Central memory CD8-positive, alpha-beta T cell (primary cell): Measurements from ENCODE around the gene CD300LD.

ENCODE experiments used
- ATAC-seq: fragments of 150-1000 bp; cut with Tn5 transposase; replicated peaks from 2 replicates; pipeline ENCODE4 v1.10.0; 2022; ENCODE audit warnings: mild to moderate bottlenecking, moderate FRiP score, moderate number of reproducible peaks; ENCODE audit not compliant: poor library complexity, severe bottlenecking; ENCODE audit errors: extremely low read depth
- DNase-seq, 2 donors: peaks; one replicate each; pipeline ENCODE4 v3.0.0; 2021; ENCODE audit warnings: low spot score in 2 of 2
- H3K27ac Mint-ChIP-seq: one replicate; pipeline ENCODE4 v1.8.0; 2022; ENCODE audit warnings: low read depth, mild to moderate bottlenecking, moderate library complexity, mixed read lengths
- H3K27me3 Mint-ChIP-seq: one replicate; pipeline ENCODE4 v1.8.0; 2022; ENCODE audit warnings: mixed read lengths
- H3K36me3 Mint-ChIP-seq: one replicate; pipeline ENCODE4 v1.8.0; 2022; ENCODE audit warnings: mild to moderate bottlenecking, moderate library complexity, mixed read lengths; ENCODE audit not compliant: insufficient read depth
- H3K4me1 Mint-ChIP-seq: one replicate; pipeline ENCODE4 v1.8.0; 2022; ENCODE audit warnings: mixed read lengths
- H3K4me3 Mint-ChIP-seq: one replicate; pipeline ENCODE4 v1.8.0; 2022; ENCODE audit warnings: mild to moderate bottlenecking, moderate library complexity, mixed read lengths
- H3K9me3 Mint-ChIP-seq: one replicate; pipeline ENCODE4 v1.8.0; 2022; ENCODE audit warnings: mixed read lengths

The CD300LD gene

DNA sequence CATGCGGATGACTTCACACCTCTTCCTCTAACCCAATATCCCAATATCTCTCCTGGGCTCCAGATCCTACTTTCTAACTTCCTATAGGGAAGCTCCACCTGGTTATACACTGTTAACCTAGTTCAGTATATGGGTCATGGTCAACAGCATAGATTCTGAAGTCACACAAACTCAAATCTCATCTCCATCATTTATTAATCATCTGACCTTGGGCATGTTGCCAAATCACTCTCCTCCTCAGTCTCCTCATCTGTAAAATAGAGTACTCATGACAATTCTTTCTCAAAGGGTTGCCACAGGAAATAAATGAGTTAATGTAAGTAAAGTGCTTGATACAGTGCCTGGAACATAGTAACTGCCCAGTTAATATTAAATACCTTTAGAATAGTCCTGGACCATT is 32.0 kb upstream of the CD300LD start:
- Mint-ChIP-seq H3K36me3 (no peaks in the 10 kb centered on the region), H3K9me3 (no peaks in the 10 kb centered on the region), H3K4me3 (no peak overlapping the region), H3K27me3 (peaks cover 89% of the 10 kb centered on the region), H3K27ac (no peak overlapping the region), H3K4me1 (no peaks in the 10 kb centered on the region)
- no peak for ATAC-seq
- DNase-seq: no peak

DNA sequence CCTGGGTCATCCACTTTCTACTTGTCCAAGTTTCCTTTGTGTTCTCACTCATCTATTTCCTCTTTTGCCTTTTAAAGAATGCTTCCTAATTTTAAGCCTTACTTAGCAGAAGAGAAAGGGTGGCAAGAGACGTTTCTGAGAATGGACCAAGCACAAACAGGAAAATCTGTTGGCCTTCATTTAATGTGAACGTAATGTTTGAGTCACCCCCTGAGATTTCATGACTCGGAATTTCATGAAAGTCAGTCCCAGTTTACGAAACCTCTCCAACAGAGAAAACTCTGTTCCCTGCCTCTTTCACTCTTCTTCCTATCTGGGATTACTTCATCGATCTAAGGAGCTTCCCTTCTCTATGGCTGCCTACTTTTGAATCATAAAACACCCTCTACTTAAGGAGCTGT is 31.6 kb upstream of the CD300LD start, which contains the start of gene CD300E:
CD300E (minus strand) TSS at position 46 of the 401 bp plus-strand sequence. CDS start 117 bp downstream, outside the sequence.
- no peak within 1 kb of the TSS for H3K4me3 Mint-ChIP-seq
- ATAC-seq: no peak
- no peak within 1 kb of the TSS for H3K27ac Mint-ChIP-seq
- no peak for DNase-seq
- no peaks in the 10 kb centered on the region for H3K4me1 Mint-ChIP-seq
- H3K27me3 Mint-ChIP-seq: peaks cover 89% of the 10 kb centered on the region
- H3K9me3 Mint-ChIP-seq: no peaks in the 10 kb centered on the region
- no peaks in the 10 kb centered on the region for H3K36me3 Mint-ChIP-seq

DNA sequence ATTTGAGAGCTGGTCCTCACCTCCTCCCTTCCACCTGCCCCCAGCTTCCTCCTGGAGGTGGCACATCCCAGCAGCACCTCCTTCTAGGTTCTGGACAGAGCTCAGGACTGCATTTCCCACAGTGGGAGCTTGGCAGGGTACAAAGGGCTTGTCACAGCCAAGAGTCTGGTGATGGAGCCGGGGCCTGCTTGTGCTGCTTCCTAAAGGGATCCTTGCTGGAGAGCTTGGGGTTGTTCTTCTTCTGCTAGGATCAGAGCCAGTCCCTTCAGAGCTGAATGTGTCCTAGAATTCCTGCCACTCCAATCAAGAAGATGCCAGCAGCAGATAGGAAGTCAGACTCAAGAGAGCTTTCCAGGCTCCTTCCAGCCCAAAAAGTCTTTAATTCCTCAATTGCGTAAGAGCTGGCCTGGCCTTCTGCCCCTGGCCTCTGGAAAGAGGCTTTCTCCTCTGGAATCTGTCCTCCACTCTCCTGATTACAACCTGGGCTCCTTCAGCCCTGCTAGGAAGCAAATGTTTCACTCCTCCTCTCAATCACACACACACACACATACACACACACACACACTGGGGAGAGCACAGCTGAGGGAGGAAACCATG is 27.1 kb upstream of the CD300LD start:
- no peaks in the 10 kb centered on the region for H3K36me3 Mint-ChIP-seq
- H3K4me1 Mint-ChIP-seq: no peaks in the 10 kb centered on the region
- H3K4me3 Mint-ChIP-seq: no peak overlapping the region
- no peaks in the 10 kb centered on the region for H3K9me3 Mint-ChIP-seq
- DNase-seq: no peak
- no peak overlapping the region for H3K27ac Mint-ChIP-seq
- no peak for ATAC-seq
- H3K27me3 Mint-ChIP-seq: peaks cover 80% of the 10 kb centered on the region

DNA sequence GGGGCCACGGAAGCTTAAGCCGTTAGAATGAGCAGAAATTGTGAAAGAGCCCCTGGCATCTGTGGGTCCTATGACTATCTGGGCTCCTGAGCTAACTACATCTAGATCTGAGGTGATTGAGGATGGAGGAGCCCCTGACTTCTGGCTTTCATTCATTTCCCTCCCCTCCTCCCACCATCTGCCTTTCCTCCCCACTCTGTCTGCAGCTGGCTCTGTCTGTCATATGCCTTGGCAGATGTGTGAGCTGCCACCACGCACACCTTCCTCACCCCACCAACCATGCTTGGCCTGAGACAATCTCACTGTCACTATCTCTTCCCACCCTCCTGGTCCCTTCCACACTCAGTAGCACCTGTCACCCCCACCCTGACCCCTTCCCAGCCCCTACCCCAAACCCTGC is 26.4 kb upstream of the CD300LD start:
- no peaks in the 10 kb centered on the region for H3K4me1 Mint-ChIP-seq

DNA sequence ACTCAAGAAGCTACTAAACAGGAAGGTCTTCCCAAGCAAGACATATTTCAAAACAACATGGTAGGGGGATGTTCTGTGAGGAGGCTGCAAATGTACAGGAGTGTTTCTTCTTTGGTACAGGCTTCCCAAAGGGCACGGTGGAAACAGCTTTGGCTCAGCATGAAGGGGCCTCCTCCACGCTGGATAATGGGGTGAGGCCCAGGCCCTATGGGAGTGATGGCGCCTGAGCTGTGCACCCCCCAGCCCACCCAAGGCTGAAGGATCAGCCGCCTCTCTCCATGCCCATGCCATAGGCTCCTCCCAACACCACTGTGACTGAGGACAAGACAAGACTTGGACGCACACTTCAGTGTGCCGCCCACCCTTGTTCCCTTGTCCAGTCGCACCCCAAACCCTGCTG is 24.6 kb upstream of the CD300LD start:
- Mint-ChIP-seq H3K36me3 (no peaks in the 10 kb centered on the region), H3K27ac (no peak overlapping the region), H3K27me3 (peaks cover 59% of the 10 kb centered on the region), H3K4me1 (no peaks in the 10 kb centered on the region), H3K4me3 (no peak overlapping the region), H3K9me3 (no peaks in the 10 kb centered on the region)
- ATAC-seq (no peak), DNase-seq (no peak)

More for the DNA sequence above, 26.4 kb upstream of the CD300LD start:
- Mint-ChIP-seq H3K36me3 (no peaks in the 10 kb centered on the region), H3K4me3 (no peak overlapping the region), H3K9me3 (no peaks in the 10 kb centered on the region), H3K27ac (no peak overlapping the region), H3K27me3 (peaks cover 73% of the 10 kb centered on the region)
- DNase-seq (no peak), ATAC-seq (no peak)

DNA sequence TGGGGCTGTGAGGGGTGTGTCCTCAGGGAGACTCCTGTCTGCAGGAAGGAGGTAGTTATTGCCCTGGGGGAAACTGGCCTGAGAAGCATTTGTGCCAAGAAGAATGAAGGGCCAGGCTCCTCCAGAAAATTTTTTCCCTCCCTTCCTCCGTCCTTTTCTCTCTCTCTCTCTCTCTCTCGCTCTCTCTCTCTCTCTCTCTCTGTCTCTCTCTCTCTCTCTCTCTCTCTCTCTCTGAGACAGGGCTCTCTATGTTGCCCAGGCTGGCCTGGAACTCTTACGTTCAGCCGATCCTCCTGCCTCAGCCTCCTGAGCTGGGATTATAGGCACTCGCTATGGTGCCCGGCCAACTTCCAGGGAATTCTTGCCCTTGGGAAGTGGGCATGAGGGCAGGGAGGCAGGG is 20.0 kb upstream of the CD300LD start:
- no peaks in the 10 kb centered on the region for H3K36me3 Mint-ChIP-seq
- ATAC-seq (no peak), DNase-seq (no peak)
- H3K27me3 Mint-ChIP-seq: peaks cover 33% of the 10 kb centered on the region
- no peak overlapping the region for H3K4me3 Mint-ChIP-seq
- H3K4me1 Mint-ChIP-seq: no peaks in the 10 kb centered on the region
- no peak overlapping the region for H3K27ac Mint-ChIP-seq
- H3K9me3 Mint-ChIP-seq: no peaks in the 10 kb centered on the region

DNA sequence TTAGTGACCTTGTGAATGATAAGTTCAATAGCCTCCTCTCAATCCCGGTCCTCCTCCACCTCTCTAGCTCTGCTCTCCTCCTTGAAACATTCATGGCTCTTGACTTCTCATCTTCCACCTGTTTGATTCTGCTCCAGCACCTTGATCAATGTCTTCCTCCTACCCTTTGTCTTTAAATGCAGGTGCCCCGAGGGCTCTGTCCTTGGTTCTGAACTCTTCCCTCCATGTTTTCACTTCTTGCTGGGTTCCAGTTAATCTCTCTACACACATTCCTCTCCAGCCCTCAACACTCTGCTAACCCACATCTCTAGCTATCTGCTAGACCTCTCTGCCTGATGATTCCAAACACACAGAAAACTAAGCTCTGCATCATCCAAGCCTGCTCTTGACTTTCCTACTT is 18.0 kb upstream of the CD300LD start:
- DNase-seq (no peak), ATAC-seq (no peak)
- Mint-ChIP-seq H3K36me3 (no peaks in the 10 kb centered on the region), H3K9me3 (no peaks in the 10 kb centered on the region), H3K4me1 (no peaks in the 10 kb centered on the region), H3K27ac (no peak overlapping the region), H3K4me3 (no peak overlapping the region), H3K27me3 (peaks cover 29% of the 10 kb centered on the region)

DNA sequence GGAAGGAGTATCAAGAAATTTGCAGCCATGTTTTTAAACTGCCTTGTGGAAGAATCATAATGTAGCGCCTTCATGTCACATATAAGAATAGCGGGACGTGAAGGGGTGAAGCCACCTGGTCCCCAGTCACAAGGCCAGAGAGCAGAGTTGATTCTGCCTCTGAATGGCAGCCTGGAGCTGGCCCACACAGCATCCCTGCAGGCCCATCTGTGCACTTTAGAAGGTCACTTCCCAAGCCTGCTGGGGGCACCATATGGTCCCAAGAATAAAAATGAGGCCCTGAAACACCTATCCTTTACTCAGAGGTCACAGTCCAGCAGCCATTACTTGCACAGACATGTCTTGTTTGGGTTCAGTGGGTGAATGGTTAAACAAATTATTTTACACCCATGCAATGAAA is 16.4 kb upstream of the CD300LD start:
- Mint-ChIP-seq H3K27ac (no peak overlapping the region), H3K9me3 (no peaks in the 10 kb centered on the region), H3K4me1 (no peaks in the 10 kb centered on the region), H3K4me3 (no peak overlapping the region), H3K27me3 (peaks cover 29% of the 10 kb centered on the region), H3K36me3 (no peaks in the 10 kb centered on the region)
- no peak for ATAC-seq
- DNase-seq: no peak

DNA sequence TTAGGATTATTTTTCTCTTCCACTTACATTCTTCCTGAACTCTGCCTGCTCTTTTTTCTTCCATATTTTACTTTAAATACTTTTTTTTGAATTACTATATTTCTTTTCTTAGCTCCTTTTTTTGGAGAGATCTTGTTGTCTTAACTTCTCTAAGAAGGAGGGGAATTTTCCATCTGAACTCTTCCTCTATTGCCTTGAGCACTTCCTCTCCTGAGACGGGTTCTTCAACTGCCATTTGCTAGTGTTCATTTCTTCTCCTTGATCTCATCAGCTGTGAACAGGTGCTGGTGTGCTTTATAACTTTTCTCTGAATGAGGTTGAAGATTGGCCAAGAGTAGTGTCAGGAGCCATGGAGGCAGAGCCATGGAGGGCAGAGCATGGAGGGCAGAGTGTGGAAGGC is 15.1 kb upstream of the CD300LD start:
- Mint-ChIP-seq H3K27me3 (peaks cover 42% of the 10 kb centered on the region), H3K36me3 (no peaks in the 10 kb centered on the region), H3K4me3 (no peak overlapping the region), H3K27ac (no peak overlapping the region), H3K9me3 (no peaks in the 10 kb centered on the region), H3K4me1 (no peaks in the 10 kb centered on the region)
- no peak for DNase-seq
- ATAC-seq: no peak

DNA sequence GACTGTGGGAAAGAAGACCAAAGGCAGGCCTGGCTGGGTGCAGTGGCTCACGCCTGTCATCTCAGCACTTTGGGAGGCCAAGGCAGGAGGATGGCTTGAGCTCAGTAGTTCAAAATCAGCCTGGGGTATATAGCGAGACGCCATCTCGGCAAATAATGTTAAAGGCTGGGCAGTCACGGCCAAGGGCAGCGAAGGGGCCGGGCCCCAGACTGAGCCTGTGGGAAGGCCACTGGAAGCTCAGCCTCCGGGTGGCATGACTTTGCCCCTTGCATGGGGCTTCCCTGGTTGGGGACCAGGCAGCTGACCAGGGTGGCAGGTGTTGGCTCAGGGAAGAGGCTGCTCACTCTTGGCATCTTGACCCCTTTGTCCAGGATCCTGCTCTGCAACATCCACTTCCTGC is 14.0 kb upstream of the CD300LD start:
- DNase-seq (no peak), ATAC-seq (no peak)
- Mint-ChIP-seq H3K27me3 (peaks cover 54% of the 10 kb centered on the region), H3K4me3 (no peak overlapping the region), H3K9me3 (no peaks in the 10 kb centered on the region), H3K36me3 (no peaks in the 10 kb centered on the region), H3K4me1 (no peaks in the 10 kb centered on the region), H3K27ac (no peak overlapping the region)

DNA sequence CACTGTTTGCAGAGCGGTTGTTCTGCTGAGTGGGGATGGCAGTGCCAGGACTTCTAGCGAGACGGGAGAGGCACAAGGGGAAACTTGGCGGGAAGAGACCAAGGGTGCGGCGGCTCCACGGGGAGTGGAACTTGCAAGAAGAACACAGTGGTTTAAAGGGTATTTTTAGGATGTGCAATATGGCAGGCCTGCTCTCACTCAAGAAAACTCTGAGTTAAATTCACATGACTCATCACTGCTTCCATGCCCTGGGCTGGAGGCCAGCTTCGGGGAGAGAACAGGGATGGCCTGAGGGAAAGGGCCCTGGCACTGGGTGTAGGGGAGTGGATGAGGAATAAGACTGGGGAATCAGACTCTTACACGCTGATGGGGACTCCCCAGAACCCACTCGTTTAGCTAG is 13.3 kb upstream of the CD300LD start:
- Mint-ChIP-seq H3K27ac (no peak overlapping the region), H3K36me3 (no peaks in the 10 kb centered on the region), H3K4me3 (no peak overlapping the region), H3K4me1 (no peaks in the 10 kb centered on the region), H3K27me3 (peaks cover 61% of the 10 kb centered on the region), H3K9me3 (no peaks in the 10 kb centered on the region)
- DNase-seq (no peak), ATAC-seq (no peak)

DNA sequence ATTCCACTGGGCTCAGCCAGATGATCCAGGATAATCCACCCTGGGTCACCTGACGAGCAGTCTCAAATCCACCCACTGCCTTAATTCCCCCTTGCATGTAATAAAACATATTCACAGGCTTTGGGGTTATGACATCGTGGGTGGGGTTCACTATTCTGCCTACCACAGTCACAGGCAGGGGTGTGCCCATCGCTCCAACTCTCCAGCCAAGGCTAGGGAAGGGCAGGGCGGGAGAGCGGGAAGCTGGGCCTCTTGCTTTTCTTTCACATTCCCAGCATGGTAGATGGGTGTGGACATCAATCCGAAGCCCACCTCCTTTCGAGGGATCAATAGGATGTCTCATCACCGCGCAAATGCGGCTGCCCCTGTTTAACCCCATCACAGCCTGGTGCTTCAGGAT is 12.7 kb upstream of the CD300LD start:
- no peaks in the 10 kb centered on the region for H3K9me3 Mint-ChIP-seq
- H3K27me3 Mint-ChIP-seq: peaks cover 67% of the 10 kb centered on the region
- DNase-seq (no peak), ATAC-seq (no peak)
- no peak overlapping the region for H3K27ac Mint-ChIP-seq
- no peak overlapping the region for H3K4me3 Mint-ChIP-seq
- no peaks in the 10 kb centered on the region for H3K4me1 Mint-ChIP-seq
- no peaks in the 10 kb centered on the region for H3K36me3 Mint-ChIP-seq

DNA sequence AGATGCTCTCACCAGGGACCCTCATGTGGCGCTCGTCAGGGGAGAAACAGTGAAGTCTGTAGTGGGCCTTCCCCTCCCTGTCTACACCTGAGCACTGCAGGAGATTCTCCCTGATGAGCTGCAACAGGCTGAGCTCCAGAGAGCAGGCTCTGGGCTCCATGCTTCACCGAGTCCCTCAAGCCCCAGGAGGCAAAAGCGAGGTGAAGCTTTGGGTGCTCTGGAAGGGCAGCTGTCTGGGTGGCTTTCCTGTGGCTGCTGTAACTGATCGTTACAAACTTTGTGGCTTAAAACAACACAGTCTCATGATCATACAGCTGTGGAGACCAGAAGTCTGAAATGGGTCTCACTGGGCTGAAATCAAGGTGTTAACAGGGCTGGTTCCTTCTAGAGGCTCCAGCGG is 12.1 kb upstream of the CD300LD start:
- Mint-ChIP-seq H3K27me3 (peaks cover 72% of the 10 kb centered on the region), H3K4me1 (no peaks in the 10 kb centered on the region)

DNA sequence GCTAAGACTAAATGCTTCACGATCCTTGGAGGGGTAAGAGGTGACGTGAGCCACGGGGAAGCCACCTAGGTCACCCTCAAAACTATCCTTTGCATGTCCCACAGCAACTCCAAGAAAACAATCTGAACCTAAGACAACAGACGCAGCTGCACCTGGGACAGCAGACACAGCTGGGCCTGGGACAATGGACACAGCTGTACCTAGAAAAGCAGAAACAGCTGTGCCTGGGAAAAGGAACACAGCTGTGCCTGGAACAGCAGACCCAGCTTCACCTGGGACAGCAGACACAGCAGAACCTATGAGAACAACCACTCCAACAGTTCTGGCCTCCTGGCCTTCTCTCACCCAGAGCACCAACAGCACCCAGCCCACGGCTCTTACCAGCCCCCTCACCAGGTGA is 11.7 kb upstream of the CD300LD start:
- DNase-seq: no peak
- no peak for ATAC-seq
- H3K9me3 Mint-ChIP-seq: no peaks in the 10 kb centered on the region
- H3K4me3 Mint-ChIP-seq: no peak overlapping the region
- no peaks in the 10 kb centered on the region for H3K36me3 Mint-ChIP-seq
- no peak overlapping the region for H3K27ac Mint-ChIP-seq
- peaks cover 77% of the 10 kb centered on the region for H3K27me3 Mint-ChIP-seq
- H3K4me1 Mint-ChIP-seq: no peaks in the 10 kb centered on the region

More for the DNA sequence above, 12.1 kb upstream of the CD300LD start:
- no peak overlapping the region for H3K4me3 Mint-ChIP-seq
- ATAC-seq: no peak
- no peak overlapping the region for H3K27ac Mint-ChIP-seq
- DNase-seq: no peak
- no peaks in the 10 kb centered on the region for H3K9me3 Mint-ChIP-seq
- H3K36me3 Mint-ChIP-seq: no peaks in the 10 kb centered on the region
